CD4-positive, alpha-beta T cell treated with Interferon gamma for 1 hour (primary cell): ENCODE data around the gene STX19.
"Not testable (repeated sequence)": the region's sequence is repeated elsewhere in the genome, so short reads cannot be mapped to it uniquely, and the experiment has no call there.

ENCODE experiments used
- DNase-seq: peaks from one replicate; pipeline ENCODE4 v3.0.0-alpha.2; 2020

The STX19 gene, protein sequence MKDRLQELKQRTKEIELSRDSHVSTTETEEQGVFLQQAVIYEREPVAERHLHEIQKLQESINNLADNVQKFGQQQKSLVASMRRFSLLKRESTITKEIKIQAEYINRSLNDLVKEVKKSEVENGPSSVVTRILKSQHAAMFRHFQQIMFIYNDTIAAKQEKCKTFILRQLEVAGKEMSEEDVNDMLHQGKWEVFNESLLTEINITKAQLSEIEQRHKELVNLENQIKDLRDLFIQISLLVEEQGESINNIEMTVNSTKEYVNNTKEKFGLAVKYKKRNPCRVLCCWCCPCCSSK

DNA sequence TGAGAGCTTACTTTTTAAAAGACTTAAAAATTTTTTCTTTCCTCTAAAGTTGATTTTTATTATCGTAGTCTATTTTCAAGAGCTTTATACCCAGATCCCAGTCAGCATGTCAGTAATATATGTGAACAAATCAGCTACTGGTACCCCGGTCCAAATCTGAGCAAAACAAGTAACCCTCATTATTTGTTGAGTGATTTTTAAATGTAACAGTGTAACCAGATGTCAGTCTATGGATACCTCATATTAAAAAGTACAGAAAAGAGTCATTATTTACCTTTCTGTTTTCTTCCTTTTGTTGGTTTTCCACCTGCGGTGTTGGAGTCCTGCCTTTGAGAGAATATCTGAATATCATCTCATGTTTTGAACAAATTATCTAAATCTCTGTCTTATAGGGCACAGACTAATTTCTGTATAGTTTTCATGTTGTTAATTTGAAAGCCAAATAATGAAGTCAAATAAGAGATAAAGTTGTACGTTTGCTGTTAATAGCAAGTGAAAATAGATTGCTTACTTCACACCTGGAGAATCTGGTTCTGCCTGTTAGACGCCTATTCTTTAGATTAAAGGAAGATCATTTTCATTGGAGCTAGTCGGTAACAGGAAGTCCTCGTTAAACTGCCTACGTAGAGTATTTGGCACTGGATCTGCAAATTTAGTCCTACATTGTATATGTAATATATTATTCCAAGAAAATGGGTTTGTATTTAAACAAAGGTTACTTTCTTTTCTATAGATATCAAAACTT, at the start of gene STX19:
STX19 (minus strand) TSS at position 505 of the 745 bp plus-strand sequence. CDS start 13,328 bp downstream, outside the sequence.
- no peak for DNase-seq

DNA sequence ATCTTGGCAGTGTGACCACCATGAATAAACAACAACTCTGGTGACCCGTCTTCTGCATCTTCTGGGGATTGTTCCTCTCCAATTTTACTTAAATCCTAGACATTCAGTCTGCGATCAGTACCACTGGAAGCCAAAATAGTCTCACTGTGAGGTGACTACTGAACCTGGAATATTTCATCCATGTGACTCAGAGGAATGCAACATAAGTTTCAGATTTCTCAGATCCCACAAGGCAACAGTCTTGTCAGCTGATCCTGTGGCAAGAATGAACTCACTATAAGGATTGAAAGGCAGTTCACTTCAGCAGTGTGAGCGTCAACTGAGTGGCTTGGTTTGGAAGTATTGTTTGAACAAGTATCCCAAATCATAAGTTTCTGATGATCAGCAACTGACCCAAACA, 47.7 kb upstream of the STX19 start:
- no peak for DNase-seq

DNA sequence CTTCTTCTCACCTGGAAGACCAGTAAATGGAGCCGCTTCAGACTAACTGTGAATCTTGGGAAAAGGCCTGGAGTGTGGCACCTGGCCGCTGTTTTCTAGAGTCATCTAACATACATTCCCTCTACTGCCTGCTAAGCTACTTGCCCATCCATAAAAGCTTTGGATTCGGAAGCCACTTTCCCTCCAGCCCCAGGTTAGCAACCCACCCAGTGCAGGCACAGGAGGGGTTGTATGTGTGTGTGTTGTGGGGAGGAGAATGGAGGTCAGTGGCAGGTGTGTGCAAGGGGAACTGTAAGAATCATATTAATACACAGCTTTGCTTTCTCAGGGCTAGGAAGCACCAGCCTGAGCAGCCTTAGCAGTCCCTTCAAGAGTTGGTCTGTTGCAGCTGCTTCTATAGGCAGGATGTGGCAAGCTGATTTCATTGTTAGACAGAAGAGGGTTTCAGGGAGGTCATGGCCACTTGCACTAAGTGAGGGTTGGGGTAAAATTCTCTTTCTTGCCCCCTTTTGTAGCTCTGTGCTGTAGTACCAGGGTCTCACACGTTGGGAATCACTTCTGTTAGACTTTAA, 43.4 kb upstream of the STX19 start:
- DNase-seq: no peak

DNA sequence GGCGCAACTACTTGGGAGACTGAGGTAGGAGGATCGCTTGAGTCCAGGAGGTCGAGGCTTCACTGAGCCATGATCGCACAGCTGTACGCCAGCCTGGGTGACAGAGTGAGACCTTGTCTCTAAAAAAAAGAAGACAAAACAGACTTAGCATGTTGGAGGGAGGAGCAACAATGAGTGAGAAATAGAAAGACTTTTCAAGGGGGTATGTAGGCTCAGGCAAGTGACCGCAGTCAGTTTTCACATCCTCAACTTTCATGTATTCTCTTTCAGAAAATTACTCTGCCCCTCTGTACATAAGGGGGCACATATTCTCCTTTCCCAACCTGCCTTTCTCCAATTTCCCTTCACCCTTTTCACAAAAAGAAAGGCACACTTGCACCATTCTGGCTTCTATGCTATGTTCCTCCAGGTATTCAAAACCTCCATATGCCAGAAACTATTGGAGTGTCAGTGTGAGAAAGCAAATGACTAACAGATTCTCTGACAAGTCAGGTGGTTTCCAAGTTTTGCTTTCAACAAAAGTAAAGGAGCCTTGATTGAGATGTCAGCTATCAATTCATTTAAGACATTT, 42.0 kb upstream of the STX19 start:
- no peak for DNase-seq

DNA sequence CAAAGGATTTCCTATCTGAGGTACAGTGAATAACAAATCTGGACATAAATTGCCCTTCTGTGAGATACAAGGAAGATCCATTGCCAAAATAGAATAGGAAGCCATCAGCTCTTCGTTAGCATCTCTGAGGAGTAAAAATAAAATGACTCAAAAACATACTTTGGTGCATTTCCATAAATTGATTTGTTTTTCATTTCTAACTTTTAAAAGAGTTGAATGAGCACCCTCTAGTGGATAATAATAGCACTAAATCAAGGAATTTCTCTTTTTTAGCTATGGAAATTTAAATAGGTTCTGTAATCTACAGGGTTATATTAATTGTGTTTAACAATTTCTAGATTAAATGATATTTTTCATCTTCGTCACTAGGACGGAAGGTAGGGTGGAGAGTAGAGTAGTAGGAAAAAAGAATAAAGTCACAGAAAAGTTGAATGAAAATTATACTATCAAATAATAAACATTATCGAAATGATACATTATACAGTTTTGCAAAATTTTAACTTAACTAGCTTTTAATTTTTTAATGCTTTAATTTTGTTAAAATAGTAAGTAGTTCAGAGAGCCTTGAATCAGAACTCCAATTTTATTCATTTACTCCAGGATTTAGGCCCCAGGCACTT, 40.9 kb upstream of the STX19 start:
- DNase-seq: no peak

DNA sequence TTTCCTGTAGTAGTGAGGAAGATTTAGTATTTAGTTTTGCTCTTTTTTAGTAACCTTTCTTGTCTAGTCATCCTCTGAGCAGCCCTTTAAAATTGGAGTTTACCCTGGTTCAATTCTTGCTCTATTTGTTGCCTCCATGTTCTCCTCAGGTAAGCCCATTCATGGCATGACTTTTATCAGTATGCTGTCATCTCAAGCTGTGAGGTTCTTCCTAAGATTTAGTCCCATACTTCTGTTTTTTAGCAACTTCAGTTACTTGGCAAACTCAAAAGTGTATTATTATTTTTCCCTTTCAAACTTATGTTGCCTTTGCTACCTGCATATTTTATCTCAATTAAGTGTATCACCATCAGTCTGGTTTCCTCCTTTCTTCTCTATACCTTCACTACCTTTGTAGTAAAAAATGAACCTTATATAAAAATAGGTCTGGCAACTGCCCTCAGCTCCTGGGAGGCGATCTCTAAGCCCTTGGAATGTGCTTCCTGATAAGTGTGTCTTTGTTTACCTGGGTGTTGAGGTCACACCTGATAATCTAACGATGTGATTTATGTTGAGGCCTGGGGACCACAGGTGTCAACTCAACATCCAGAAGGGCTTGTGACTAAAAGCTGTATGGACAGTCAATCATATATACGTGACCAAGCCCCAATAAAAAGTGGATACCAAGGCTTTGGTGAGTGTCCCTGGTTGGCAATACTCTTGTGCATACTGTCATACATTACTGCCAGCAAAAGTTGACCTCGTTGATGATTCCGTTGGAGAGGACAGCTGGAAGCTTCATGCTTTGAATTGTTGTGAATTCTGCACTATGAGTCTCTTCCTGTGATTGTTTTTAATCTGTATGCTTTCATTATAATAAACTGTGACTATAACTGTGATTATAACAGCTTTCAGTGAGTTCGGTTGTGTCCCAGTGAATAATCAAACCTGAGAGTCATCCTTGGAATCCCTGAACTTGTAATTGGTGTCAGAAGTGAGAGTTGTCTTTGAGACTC, 38.4 kb upstream of the STX19 start:
- no peak for DNase-seq

DNA sequence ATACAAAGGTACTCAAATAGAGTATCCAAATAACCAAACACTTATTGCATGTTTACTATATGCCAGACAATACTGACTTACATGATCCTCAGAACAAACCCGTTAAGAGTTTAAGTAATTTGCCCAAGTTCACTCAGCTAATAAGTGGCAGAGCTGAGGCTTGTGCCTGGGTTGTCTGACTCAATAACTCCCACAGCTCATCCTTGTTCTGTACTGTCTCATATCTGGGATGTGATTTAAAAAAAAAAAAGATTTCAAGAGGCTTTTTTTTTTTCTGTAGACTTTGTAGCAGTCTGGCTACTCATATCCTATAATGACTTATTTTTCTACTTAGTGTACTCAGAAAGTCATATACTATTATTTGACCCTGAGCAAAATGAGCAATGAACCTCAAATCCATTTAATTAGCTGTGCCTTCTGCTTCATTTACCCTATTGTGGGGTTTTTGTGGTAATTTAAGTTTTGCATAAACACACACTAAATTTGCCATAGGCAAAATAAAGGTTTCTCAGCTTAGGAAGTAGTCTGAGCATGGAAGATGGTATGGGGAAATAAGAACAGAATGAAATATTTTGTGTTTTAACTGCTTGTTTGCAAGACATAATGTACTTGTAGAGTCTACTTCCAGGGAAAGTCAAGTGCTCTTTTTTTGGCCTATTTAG, 37.6 kb upstream of the STX19 start:
- no peak for DNase-seq

DNA sequence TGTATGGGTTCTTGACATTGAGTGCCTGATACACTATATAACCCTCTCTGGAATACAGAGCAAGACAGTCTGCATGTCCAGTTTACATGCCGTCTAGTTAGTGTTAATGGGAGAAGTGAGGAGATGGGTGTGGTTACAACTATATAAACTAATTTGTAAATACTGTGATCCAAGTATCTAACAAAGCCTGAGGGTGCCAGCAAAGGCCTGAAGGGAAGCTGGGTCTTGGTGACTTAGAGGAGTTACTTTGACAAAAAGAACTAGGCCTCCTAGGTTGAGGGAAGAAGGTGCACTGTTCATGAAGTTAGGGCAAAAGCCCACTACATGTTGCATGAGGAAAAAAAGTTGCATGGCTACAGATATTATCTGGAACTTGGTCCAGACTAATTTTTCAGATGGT, 36.7 kb upstream of the STX19 start:
- DNase-seq: no peak

DNA sequence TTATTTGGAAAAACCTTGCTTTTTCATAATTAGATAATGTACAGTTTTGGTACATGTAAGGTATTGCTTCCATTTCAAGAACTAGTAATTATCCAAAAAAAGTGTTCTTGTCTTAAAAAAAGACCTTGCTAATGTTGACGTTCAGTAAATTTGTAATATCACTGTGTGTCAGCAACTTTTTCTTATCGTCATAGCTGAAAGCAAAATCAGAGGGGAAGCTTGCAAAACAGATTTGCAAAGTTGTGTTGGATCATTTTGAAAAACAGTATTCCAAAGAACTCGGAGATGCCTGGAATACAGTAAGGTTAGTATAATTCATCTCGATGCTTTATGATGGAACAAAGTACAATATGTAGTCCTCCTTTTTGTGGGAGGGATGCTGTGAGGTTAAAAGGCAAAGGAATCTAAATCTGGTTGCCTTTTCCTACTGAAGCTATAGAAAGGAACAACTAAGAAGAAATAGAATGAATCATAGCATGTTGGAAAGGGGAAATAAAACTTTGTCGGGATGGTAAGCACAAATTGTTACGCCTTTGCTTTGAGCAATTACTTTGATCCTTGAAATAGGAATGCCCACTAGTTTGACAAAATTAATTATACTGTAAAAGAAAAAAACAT, 36.0 kb upstream of the STX19 start:
- DNase-seq: no peak

DNA sequence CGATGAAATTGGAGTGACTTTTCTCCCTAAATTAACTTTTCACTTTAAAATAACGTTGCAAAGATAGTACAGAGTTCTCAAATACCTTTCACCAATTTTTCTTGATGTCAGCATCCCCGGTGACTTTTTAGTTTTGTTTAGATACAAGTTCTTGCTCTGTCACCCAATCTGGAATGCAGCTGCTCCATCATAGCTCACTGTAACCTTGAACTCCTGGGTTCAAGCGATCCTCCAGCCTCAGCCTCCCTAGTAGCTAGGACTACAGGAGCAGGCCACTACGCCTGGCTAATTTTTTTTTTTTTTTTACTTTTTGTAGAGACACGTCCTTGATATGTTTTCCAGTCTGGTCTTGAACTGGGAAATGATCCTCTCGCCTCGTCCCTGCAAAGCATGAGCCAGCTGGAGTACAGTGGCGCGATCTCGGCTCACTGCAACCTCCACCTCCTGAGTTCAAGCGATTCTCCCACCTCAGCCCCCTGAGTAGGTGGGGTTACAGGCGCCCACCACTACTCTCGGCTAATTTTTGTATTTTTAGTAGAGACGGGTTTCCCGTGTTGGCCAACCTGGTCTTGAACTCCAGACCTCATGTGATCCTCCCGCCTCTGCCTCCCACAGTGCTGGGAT, 35.2 kb upstream of the STX19 start:
- DNase-seq: no peak

DNA sequence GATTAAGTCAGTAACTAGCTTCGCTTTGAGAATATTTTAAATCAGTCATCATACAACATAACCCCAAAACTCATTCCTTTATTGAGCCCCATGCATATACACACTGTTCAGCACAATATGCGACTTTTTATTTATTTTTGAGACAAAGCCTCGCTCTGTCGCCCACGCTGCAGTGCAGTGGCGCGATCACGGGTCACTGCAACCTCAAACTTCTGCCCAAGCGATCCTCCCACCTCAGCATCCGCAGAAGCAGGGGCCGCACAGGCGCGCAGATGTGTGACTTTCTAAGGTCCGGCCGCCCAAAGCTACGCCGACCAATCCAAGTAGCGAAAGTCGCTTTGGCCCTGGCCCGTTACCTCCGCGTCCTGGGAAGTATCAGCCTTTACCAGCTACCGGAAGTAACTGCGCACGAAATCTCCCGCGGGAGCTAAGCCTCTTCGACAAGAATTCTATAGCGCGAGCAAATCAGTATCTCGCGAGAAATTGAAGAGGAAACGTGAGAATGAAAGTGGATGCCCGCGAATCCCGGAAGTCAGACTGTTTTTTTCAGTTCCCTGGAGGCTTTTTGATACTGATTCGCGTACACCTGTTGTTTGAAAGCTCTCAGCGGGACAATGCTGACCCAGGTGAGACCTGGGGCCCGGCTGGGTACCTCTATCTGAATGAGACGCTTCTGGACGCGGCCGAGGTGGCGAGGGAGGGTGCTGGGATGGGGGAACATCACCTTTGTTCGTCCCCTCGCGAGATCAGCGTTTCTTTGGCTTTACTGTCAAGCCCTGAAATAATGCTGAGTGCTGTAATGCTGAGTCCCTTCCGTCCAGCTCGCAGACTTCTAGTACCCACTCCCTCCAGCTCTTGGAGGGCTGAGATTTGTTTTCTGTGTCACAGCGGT, 34.4 kb upstream of the STX19 start, which contains the start of the genes DHFR2 and NSUN3:
DHFR2 (minus strand) TSS at position 404 of the 892 bp plus-strand sequence. CDS start 1,405 bp downstream, outside the sequence.
NSUN3 (plus strand) TSS at position 549 of the 892 bp plus-strand sequence; CDS start at position 615, 66 bp downstream.
- peak; percentile 85 for DNase-seq

DNA sequence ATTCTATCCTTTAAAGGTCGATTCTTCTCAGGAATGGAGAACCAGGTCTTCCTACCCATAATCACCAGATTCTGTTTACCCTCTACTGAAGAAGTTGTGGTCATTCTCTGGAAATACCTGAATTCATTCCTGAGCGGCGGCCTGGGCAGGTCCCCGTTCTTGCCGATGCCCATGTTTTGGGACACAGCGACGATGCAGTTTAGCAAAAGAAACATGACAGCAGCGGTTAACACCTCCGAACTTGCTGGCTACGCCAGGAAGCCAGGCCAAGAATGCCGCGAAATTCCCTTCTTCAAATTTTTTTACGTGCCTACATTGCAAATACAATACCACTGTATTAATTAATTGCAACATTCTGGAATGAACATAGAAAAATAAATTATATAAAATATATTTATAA, 32.9 kb upstream of the STX19 start:
- no peak for DNase-seq

DNA sequence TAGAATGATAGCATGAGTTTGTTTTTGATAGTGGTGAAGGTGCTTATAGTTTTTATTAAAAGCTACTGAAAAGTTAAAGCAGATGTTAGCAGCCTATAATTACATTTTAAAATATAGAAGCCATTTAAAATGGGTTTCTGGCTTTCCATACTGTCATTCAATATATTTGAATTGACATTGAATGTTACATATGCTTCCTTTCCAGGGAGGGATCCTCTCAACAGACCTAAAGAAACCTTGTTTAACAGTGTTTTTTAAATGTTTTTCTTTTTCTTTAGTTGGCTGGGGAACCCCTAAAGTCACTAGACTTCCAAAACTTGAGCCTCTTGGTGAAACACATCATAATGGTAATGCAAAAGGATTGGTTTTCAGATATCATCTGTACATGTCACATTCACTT, 22.1 kb upstream of the STX19 start:
- no peak for DNase-seq

DNA sequence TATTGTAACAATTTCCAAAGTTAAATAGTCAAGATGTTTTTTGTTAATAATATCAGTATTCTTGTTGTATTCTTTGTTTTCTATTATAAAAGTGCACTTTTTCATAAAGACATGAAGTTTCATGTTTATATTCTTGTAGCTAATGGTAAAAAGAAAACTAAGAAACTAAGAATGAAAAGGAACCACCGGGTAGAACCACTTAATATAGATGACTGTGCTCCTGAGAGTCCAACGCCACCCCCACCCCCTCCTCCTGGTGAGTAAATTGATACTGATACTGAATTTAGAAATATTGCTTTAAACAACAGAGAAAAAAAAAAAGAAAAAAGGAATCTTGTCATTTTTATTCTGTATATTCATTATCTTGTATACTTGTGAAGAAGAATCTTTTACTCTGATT, 20.9 kb upstream of the STX19 start:
- no peak for DNase-seq

DNA sequence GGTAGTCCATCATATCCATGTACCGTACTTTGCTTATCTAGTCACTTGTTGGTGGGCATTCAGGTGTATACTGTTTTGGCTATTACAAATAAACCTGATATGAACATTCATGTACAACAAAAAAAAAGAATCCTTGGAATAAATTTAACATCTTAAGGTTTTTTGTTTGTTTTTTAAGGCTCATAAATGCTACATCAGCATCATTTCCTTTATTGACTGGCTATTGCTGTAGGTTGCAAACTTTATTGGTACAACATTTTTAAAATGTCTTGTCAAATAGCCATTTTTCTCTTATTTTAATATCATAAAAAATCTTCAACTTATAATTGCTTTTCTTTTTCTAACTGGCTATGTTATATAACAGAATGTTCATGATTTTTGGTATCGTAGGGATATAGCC, 18.1 kb upstream of the STX19 start:
- DNase-seq: no peak

DNA sequence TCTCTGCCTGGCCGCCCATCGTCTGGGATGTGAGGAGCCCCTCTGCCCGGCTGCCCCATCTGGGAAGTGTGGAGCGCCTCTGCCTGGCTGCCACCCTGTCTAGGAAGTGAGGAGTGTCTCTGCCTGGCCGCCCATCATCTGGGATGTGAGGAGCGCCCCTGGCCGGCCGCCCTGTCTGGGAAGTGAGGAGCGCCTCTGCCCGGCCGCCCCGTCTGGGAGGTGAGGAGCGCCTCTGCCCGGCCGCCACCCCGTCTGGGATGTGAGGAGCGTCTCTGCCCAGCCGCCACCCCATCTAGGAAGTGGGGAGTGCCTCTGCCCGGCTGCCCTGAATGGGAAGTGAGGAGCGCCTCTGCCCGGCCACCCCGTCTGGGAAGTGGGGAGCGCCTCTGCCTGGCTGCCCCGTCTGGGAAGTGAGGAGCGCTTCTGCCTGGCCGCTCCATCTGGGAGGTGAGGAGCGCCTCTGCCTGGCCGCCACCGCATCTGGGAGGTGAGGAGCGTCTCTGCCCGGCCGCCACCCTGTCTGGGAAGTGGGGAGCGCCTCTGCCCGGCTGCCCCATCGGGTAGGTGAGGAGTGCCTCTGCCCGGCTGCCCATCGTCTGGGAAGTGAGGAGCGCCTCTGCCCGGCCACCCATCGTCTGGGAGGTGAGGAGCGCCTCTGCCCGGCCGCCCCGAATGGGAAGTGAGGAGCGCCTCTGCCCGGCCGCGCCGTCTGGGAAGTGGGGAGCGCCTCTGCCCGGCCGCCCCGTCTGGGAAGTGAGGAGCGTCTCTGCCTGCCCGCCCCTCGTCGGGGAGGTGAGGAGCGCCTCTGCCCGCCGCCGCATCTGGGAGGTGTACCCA, 15.9 kb upstream of the STX19 start:
- DNase-seq: not testable (repeated sequence)

DNA sequence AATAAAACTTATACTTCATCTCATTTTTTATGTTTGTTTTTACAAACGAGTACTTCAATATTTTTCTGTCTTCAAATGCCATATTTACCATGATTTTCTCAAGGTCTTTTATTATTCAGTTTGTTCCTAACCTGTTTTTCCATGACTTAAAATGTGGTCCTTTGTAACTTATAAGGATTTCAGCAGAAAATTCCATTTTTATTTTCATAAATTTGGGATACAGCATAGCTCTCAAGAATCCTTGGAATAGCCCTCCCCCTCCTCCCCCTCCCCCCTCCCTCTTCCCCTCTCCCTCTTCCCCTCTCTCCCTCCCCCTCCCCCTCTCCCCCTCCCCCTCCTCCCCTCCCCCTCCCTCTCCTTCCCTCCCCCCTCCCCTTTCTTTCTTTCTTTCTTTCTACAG, 14.9 kb upstream of the STX19 start:
- no peak for DNase-seq

DNA sequence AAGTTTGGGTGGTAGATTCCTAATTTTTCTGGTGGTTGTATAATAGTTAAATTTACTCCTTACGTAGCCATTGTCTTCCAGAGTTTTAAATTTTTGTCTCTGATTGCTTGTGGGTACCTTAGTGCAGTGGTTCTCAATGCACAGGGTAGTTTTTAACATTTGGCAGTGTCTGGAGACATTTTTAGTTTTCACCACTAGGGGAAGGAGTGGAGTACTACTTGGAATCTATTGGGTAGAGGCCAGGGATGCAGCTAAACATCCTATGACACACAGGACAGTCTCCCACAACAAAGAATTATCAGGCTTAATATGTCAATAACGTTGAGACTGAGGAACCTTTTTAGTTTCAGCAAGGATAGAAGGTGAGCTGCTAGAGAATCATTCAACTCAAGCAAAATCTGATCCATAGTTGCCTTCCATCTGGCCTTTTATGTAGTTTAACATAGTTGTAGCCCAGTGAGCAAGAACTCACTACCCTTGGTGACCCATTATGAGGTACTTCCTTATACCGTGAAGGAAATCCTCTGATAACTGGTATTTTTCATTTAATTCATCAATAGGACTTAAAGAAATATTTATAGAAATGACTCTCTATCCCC, 8.6 kb upstream of the STX19 start:
- no peak for DNase-seq
